Motor neuron (in vitro differentiated cells): Measurements from ENCODE around the gene FOXL3. TPM values are rescaled to one million over a fixed set of nuclear protein-coding genes. Genes with fewer than 3 reads are reported as not detected.
"Not testable (repeated sequence)": the region's sequence is repeated elsewhere in the genome, so short reads cannot be mapped to it uniquely, and the experiment has no call there.

Source experiments
- ATAC-seq, 8 experiments: fragments of 200-7000 bp; cut with Tn5 transposase; replicated peaks in 6 of 8; 2 replicates each; pipeline ENCODE4 v1.8.0; 2021; ENCODE audit warnings: mild to moderate bottlenecking in 8 of 8, moderate library complexity in 8 of 8
- H3K27ac ChIP-seq, 2 donors: fragments of 250-450 bp; sonication (Bioruptor Pico); 2 replicates each; pipeline ENCODE4 v1.9.0; 2021; ENCODE audit warnings: antibody characterized with exemption in 2 of 2, mild to moderate bottlenecking in 2 of 2, moderate library complexity in 1 of 2
- H3K4me1 ChIP-seq, 2 donors: fragments of 250-450 bp; sonication (Bioruptor Pico); replicated peaks in 1 of 2; 2 replicates each; pipeline ENCODE4 v1.6.1; 2021; ENCODE audit warnings: antibody characterized with exemption in 2 of 2, mild to moderate bottlenecking in 2 of 2, moderate library complexity in 1 of 2
- H3K4me3 ChIP-seq, 5 donors: fragments of 250-450 bp; sonication (Bioruptor Pico); 2 replicates each; pipeline ENCODE4 v1.9.0; 2021; ENCODE audit warnings: antibody characterized with exemption in 5 of 5, mild to moderate bottlenecking in 5 of 5, moderate library complexity in 4 of 5
- WGBS, 10 experiments: fragments of 450-650 bp; shearing (Covaris generic); methylation state at CpG; one replicate each; pipeline ENCODE4 v1.0.0; 2022; 5-methylcytosine and 5-hydroxymethylcytosine counted together
- in situ Hi-C, 9 experiments: fragments of 400-800 bp; cut with MboI; loops; one replicate each; pipeline ENCODE4 v1.15.0; 2021; ENCODE audit warnings: low sequenced_read_pairs in 9 of 9, low pct_unique_long_range_greater_than_20kb in 2 of 9; ENCODE audit not compliant: unreplicated experiment in 9 of 9
- total RNA-seq, 8 experiments: library from RNA; unstranded; fragments of 300-600 nt; gene quantifications; 2 replicates each; pipeline versions ENCODE4 v1.2.3 to v1.2.4, GENCODE V29; 2022

FOXL3 gene
- total RNA-seq = not detected

- ATAC-seq = no peak
- in situ Hi-C loops = no loop called here
- H3K4me3 ChIP-seq = no peak within 1 kb of the TSS
These were observed at the start of gene FOXL3 for GRCh38 chr7:289756-290553. FOXL3 (plus strand) TSS chr7:290170; CDS start chr7:290170, 0 bp downstream.

GRCh38 chr7:240887-241421 is 49.0 kb upstream of the FOXL3 start:
- Histone ChIP-seq H3K4me1 (peaks cover 12 to 15% of the 10 kb centered on the region in 2 donors), H3K27ac (peak overlapping the region; percentile 32 to 69), H3K4me3 (no peak overlapping the region)
- peak; percentile 51 to 90 (median 82) for ATAC-seq
- in situ Hi-C loops = no loop called here
- WGBS, 10 experiments = 37 to 50% (median 40%) methylated on average over 3 to 9 of the region's 16 CpGs; no CpG with 5 or more reads in 7 of the 10 experiments

More at GRCh38 chr7:289756-290553, at the start of gene FOXL3:
- H3K4me1 ChIP-seq = peaks cover 0 to 3% of the 10 kb centered on the region in 2 donors
- 2 to 4% methylated on average over 4 to 17 of the region's 79 CpGs; no CpG with 5 or more reads in 8 of the 10 experiments for WGBS, 10 experiments
- no peak within 1 kb of the TSS for H3K27ac ChIP-seq

DNA sequence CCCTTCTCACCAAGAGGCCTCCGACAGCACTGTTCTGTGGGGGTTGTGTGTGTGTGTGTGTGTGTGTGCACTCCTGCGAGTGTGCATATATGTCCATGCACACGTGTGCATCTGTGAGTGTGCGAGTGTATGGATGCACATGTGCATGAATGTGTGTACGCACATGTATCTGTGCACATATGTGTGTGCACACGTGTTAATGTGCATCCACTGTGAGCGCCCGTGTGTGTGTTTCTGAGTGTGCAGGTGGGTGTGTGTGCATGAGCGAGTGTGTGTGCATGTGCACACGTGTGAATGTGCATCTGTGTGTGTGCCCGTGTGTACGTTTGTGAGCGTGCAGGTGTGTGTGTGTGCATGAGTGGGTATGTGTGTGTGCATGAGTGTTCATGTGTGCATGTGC is 48.5 kb upstream of the FOXL3 start:
- Histone ChIP-seq H3K4me1 (peaks cover 12 to 15% of the 10 kb centered on the region in 2 donors), H3K27ac (peak overlapping the region; percentile 23 to 43), H3K4me3 (no peak overlapping the region)
- no peak for ATAC-seq
- 77 to 100% (median 98%) methylated on average over 2 to 5 of the region's 13 CpGs; no CpG with 5 or more reads in 6 of the 10 experiments for WGBS, 10 experiments
- in situ Hi-C loops = no loop called here

GRCh38 chr7:242826-243579 is 47.0 kb upstream of the FOXL3 start:
- H3K4me3 ChIP-seq, ATAC-seq, H3K27ac ChIP-seq, in situ Hi-C loops: not testable (repeated sequence)
- no CpG with 5 or more reads among the region's 21 CpGs for WGBS, 10 experiments
- peaks cover 12 to 15% of the 10 kb centered on the region in 2 donors for H3K4me1 ChIP-seq

DNA sequence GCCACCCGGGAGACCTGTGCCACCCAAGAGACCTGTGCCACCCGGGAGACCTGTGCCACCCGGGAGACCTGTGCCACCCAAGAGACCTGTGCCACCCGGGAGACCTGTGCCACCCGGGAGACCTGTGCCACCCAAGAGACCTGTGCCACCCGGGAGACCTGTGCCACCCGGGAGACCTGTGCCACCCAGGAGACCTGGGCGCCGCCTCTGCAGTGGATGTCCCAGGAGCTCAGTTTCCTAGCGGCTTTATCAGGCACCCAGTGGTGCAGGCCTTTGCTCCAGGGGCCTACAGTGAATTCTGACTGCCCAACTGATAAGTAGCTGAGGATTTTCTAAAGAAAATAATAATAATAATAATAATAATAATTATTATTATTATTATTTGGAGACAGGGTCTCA is 46.4 kb upstream of the FOXL3 start:
- WGBS, 10 experiments = no CpG with 5 or more reads among the region's 10 CpGs
- peaks cover 12 to 15% of the 10 kb centered on the region in 2 donors for H3K4me1 ChIP-seq
- H3K27ac ChIP-seq, ATAC-seq, in situ Hi-C loops, H3K4me3 ChIP-seq: not testable (repeated sequence)

DNA sequence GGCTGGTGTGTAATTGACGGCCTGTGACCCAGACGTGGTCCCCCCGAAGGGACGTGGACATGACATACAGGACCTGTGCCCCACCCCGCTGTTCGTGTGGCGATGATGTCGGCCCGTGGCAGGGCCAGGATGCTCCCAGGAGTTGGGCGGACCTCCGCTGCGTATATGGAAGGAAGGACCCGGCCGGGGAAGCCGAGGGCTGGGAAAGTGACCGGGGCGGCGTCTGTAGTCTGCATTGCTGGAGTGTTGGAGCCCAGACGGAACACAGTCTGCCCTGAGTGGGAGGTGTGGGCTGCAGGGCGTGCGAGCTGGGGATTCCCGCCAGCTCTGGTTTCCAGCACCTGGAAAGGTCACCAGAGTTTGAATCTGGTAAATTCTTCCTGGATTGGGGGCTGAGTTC is 45.0 kb upstream of the FOXL3 start:
- in situ Hi-C loops = no loop called here

DNA sequence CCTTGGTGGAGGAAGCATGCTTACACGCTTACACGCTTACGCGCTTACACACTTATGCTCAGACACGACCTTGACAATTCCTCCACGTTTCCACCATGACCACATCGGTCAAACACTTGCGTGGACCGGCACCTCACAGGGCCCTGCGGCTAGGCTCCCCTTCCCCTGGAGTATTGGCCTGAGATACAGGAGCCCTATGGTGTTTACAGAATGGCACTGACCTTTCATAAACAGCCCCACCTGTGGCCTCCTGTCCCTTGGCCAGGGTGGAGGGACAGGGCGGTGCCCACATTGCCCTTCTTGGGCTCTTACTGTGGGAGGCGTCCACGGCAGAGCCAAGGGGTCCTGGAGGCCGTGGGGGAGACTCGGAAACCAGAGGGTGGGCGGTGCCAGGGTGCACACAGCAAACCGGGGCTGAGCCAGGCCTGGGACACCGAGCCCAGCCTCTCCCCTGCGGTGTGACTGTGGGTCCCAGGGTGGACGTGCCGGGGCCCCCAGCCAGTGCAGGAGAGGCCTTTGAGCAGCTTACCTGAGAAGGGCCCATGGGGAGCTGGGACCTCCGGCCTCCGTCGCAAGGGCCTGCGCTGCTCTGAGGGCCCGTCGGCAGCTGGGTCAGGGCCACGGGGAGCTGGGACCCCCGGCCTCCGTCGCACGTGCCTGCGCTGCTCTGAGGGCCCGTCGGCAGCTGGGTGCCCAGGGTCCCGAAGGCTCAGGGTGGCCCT is 44.2 kb upstream of the FOXL3 start:
- no peak for ATAC-seq
- H3K4me1 ChIP-seq = peaks cover 9 to 10% of the 10 kb centered on the region in 2 donors
- in situ Hi-C loops = no loop called here
- H3K27ac ChIP-seq = no peak overlapping the region
- H3K4me3 ChIP-seq = no peak overlapping the region
- WGBS, 10 experiments = 60 to 91% (median 79%) methylated on average over 1 to 4 of the region's 36 CpGs; no CpG with 5 or more reads in 6 of the 10 experiments

More for the DNA sequence above, 45.0 kb upstream of the FOXL3 start:
- peaks cover 12 to 15% of the 10 kb centered on the region in 2 donors for H3K4me1 ChIP-seq
- ATAC-seq = no peak
- H3K27ac ChIP-seq = no peak overlapping the region
- WGBS, 10 experiments = 91% methylated on average over 10 of the region's 22 CpGs; no CpG with 5 or more reads in 9 of the 10 experiments
- no peak overlapping the region for H3K4me3 ChIP-seq

GRCh38 chr7:246451-246850 is 43.5 kb upstream of the FOXL3 start:
- Histone ChIP-seq H3K4me1 (peaks cover 3 to 4% of the 10 kb centered on the region in 2 donors), H3K27ac (no peak overlapping the region), H3K4me3 (no peak overlapping the region)
- in situ Hi-C loops = no loop called here
- ATAC-seq = peak in 1 of 8 experiments; percentile 6
- 67 to 100% (median 96%) methylated on average over 1 to 14 of the region's 22 CpGs; no CpG with 5 or more reads in 4 of the 10 experiments for WGBS, 10 experiments

DNA sequence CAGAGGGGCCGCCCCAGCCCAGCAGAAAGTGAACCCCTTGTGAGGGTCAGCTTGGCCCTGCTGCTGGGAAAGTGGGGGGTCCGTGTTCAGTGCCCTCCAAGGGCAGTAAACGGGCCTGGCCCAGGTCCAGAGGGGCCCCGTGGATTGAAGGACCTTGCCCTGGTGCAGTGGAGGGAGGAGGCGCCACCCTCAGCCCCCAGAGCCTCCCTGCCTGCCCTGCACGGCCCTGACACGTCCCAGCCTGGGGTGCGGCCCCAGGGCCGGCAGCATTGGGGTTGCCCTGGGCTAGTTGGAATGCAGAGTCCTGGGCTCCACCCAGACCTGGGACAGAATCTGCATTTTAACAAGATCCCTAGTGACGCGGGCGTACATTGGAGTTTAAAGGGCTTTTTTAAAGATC is 42.8 kb upstream of the FOXL3 start:
- Histone ChIP-seq H3K4me3 (no peak overlapping the region), H3K4me1 (no peaks in the 10 kb centered on the region), H3K27ac (no peak overlapping the region)
- peak in 2 of 8 experiments; percentile 20 to 69 for ATAC-seq
- in situ Hi-C loops = no loop called here
- WGBS, 10 experiments = no CpG with 5 or more reads among the region's 12 CpGs

DNA sequence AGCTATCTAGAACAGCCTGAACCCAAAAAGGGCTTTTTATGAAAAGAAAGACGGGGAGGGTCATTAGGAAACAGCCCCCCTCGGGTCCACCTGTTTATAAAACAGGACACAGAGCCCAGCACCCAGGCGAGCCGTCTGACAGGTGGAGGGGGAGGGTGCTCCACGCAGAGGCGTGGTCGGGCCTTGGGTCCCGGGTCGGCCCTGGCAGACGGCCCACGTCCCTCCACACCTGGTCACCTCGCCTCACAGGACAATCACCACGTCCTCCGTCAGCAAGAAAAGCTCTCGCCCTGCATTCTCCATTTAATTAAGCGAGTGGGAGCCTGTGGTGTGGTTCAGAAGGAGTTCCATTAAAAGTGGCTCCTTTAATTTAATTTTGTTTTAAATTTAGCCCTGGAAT is 42.3 kb upstream of the FOXL3 start:
- no peak overlapping the region for H3K4me3 ChIP-seq
- in situ Hi-C loops = no loop called here
- WGBS, 10 experiments = 80 to 100% (median 93%) methylated on average over 1 to 3 of the region's 16 CpGs; no CpG with 5 or more reads in 6 of the 10 experiments
- H3K27ac ChIP-seq = no peak overlapping the region
- H3K4me1 ChIP-seq = no peaks in the 10 kb centered on the region
- no peak for ATAC-seq

DNA sequence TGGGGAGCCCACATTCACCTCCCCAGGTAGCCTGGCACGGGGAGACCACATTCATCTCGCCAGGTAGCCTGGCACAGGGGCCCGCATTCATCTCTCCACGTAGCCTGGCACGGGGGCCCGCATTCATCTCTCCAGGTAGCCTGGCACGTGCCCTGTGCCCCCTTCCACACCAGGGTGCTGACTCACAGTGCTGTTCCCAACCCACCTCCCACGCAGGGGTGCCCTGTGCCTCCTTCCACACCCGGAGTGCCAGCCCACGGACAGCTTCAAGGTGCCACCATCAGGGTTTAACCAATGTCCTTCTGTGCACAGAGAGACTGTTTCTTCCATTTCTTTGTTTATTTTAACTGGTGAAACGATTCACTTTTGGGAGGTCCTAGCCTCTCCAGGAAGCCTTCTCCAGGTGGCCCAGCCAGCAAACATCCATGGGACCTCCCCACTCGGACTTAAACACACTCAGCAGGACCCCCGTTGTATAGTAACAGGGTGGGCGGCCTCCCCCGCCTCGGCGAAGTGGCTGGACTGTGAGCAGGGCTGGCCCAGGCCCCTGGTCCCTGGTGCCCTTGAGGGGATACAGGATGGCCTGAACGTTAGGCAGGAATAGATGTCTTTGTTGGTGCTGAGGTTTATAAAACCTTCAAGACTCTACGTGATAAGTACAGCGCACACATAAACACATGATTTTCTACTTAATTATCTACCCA is 41.1 kb upstream of the FOXL3 start:
- 68 to 100% (median 95%) methylated on average over 1 to 7 of the region's 20 CpGs; no CpG with 5 or more reads in 3 of the 10 experiments for WGBS, 10 experiments
- in situ Hi-C loops = no loop called here
- ATAC-seq = no peak
- no peak overlapping the region for H3K4me3 ChIP-seq
- H3K27ac ChIP-seq = no peak overlapping the region
- H3K4me1 ChIP-seq = no peaks in the 10 kb centered on the region

DNA sequence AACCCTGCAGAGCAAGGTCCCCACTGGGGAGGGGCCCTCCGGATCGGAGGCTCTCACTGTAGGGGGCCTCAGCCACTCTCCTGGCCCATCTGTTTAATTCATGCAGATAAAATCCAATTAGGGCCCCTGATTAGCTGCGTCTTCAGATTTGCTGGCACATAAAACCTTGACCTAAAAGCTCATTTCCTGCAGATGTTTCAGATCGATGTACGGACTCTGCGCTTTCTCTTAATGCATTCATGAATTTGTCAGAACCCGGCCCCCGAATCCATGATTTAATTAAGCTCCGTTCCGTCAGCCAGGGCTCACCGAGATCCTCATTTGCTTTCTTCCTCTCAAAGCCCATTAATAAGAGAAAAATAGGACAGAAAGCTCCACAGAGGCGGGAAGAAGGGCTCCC is 40.0 kb upstream of the FOXL3 start:
- WGBS, 10 experiments = 60 to 100% (median 89%) methylated on average over 1 to 12 of the region's 12 CpGs; no CpG with 5 or more reads in 2 of the 10 experiments
- Histone ChIP-seq H3K27ac (no peak overlapping the region), H3K4me3 (no peak overlapping the region), H3K4me1 (no peaks in the 10 kb centered on the region)
- ATAC-seq = peak in 1 of 8 experiments; percentile 52
- in situ Hi-C loops = no loop called here
